ENCODE data around the gene AIDA.

- TF ChIP-seq ZFP3 (tag by site-specific recombination; IDR thresholded peaks at IDR 0.05; ENCODE audit: low read depth) = no peak
- TF ChIP-seq ZNF280D (tag by site-specific recombination; IDR thresholded peaks at IDR 0.05) = no peak
- TF ChIP-seq CTCF (tag by site-specific recombination; IDR thresholded peaks at IDR 0.05) = no peak; the same call in 1 of the 2 replicates
- no peak for TF ChIP-seq ZNF707 (tag by site-specific recombination; IDR thresholded peaks at IDR 0.05)
- no peak; the same call in 1 of the 2 replicates for TF ChIP-seq ZSCAN30 (tag by site-specific recombination; IDR thresholded peaks at IDR 0.05)
- TF ChIP-seq ZSCAN4 (tag by site-specific recombination; IDR thresholded peaks at IDR 0.05) = no peak
- no peak for TF ChIP-seq ZNF138 (tag by site-specific recombination; IDR thresholded peaks at IDR 0.05; ENCODE audit: borderline replicate concordance)
- TF ChIP-seq ZNF157 (tag by site-specific recombination; IDR thresholded peaks at IDR 0.05) = no peak
- no peak for TF ChIP-seq ZNF211 (tag by site-specific recombination; IDR thresholded peaks at IDR 0.05; ENCODE audit: low read depth)
- no peak for TF ChIP-seq KLF9 (tag by site-specific recombination; IDR thresholded peaks at IDR 0.05; ENCODE audit: low read depth)
- no peak; the same call in 1 of the 2 replicates for TF ChIP-seq REST (tag by site-specific recombination; IDR thresholded peaks at IDR 0.05)
- no peak for TF ChIP-seq KLF16 (tag by site-specific recombination; IDR thresholded peaks at IDR 0.05)
- TF ChIP-seq ZNF596 (tag by site-specific recombination; IDR thresholded peaks at IDR 0.05) = no peak
These were observed 705 bp downstream of the AIDA start for GRCh38 chr1:222711319-222712252.
